Measurements from ENCODE around the gene PHAF1. TPM values are rescaled to one million over a fixed set of nuclear protein-coding genes. Genes with fewer than 3 reads are reported as not detected.

The PHAF1 gene
- total and polyA plus RNA-seq, 9 of the 15 experiments (the other 6 are each of a cell fraction or from before 2014, with no cell fraction given) = 5.1 to 25.4 (median 13.8) TPM

- no peak for TF ChIP-seq CUX1 (CRISPR knock-in tag; IDR thresholded peaks at IDR 0.05)
- TF ChIP-seq NFE2L1 (tag; IDR thresholded peaks at IDR 0.05; ENCODE audit: borderline replicate concordance, low read depth) = no peak
- peak; percentile 87 for TF ChIP-seq FUS (optimal IDR thresholded peaks at IDR 0.05; ENCODE audit: low read depth, low read length)
- TF ChIP-seq WHSC1 (IDR thresholded peaks at IDR 0.05; ENCODE audit: low read length) = no peak
- no peak for TF ChIP-seq ZNF23 (CRISPR knock-in tag; IDR thresholded peaks at IDR 0.05)
- TF ChIP-seq ATF4 (CRISPR knock-in tag; IDR thresholded peaks at IDR 0.05) = no peak
- TF ChIP-seq USF2 (CRISPR knock-in tag; IDR thresholded peaks at IDR 0.05) = no peak
- peak; percentile 35 for TF ChIP-seq RBM22 (IDR thresholded peaks at IDR 0.05; ENCODE audit: low read depth, low read length, poor library complexity, severe bottlenecking)
- TF ChIP-seq SLC30A9 (CRISPR knock-in tag; IDR thresholded peaks at IDR 0.05) = no peak
- no peak for TF ChIP-seq HBP1 (CRISPR knock-in tag; IDR thresholded peaks at IDR 0.05)
- TF ChIP-seq THAP7 (CRISPR knock-in tag; IDR thresholded peaks at IDR 0.05) = no peak
- no peak for TF ChIP-seq POLR2AphosphoS2 (IDR thresholded peaks at IDR 0.05; ENCODE audit: low read length)
- peak; percentile 98 for TF ChIP-seq RB1 (IDR thresholded peaks at IDR 0.05; ENCODE audit: low read depth)
- TF ChIP-seq RBM15 (IDR thresholded peaks at IDR 0.05; ENCODE audit: insufficient read depth, low read length) = no peak
- no peak for TF ChIP-seq MED1 (CRISPR knock-in tag; IDR thresholded peaks at IDR 0.05; ENCODE audit: borderline replicate concordance)
Observed at GRCh38 chr16:67155295-67156142, 45.8 kb downstream of the PHAF1 start (continued).

Data from K562 (cell line).